H1 (cell line): ENCODE data around the gene PTPN7.

ENCODE experiments used
- CTCF ChIP-seq, 3 experiments: IDR thresholded peaks; 1 replicate in 2 of 3; 2 replicates in 1 of 3; pipeline versions ENCODE4 v1.5.1 to v1.6.1; 2011; ENCODE audit warnings: low read length in 3 of 3, mild to moderate bottlenecking in 3 of 3, inconsistent platforms in 2 of 3, low read depth in 1 of 3, moderate library complexity in 1 of 3; ENCODE audit not compliant: insufficient read depth in 1 of 3; ENCODE audit errors: control extremely low read depth in 1 of 3
- EGR1 ChIP-seq: IDR thresholded peaks from 2 replicates; pipeline ENCODE4 v1.6.1; 2011; ENCODE audit warnings: low read depth, low read length, borderline replicate concordance
- EP300 ChIP-seq, 2 experiments: IDR thresholded peaks; 1 replicate in 1 of 2; 2 replicates in 1 of 2; pipeline ENCODE4 v1.6.1; 2011 to 2012; ENCODE audit warnings: low read depth in 2 of 2, low read length in 2 of 2, mild to moderate bottlenecking in 2 of 2, borderline replicate concordance in 1 of 2, inconsistent platforms in 1 of 2, moderate library complexity in 1 of 2
- GABPA ChIP-seq: IDR thresholded peaks from 2 replicates; pipeline ENCODE4 v1.6.1; 2011; ENCODE audit warnings: mild to moderate bottlenecking, low read length, moderate library complexity, borderline replicate concordance; ENCODE audit not compliant: insufficient read depth
- POLR2A ChIP-seq, 2 experiments: IDR thresholded peaks; 1 replicate in 1 of 2; 2 replicates in 1 of 2; pipeline ENCODE4 v1.6.1; 2011; ENCODE audit warnings: low read depth in 2 of 2, low read length in 2 of 2, mild to moderate bottlenecking in 2 of 2; ENCODE audit errors: control extremely low read depth in 1 of 2
- SP1 ChIP-seq: IDR thresholded peaks from 2 replicates; pipeline ENCODE4 v1.6.1; 2011; ENCODE audit warnings: low read depth, low read length
- TAF1 ChIP-seq: IDR thresholded peaks from 2 replicates; pipeline ENCODE4 v1.6.1; 2011; ENCODE audit warnings: mild to moderate bottlenecking, low read depth, low read length

- no peak for TF ChIP-seq GABPA
- TF ChIP-seq TAF1 = no peak
- TF ChIP-seq CTCF (IDR thresholded peaks at IDR 0.05; ENCODE audit: control extremely low read depth in 1 of 3, insufficient read depth in 1 of 3, low read depth in 1 of 3, low read length in 3 of 3) = no peak
- no peak for TF ChIP-seq POLR2A (IDR thresholded peaks at IDR 0.05; ENCODE audit: control extremely low read depth in 1 of 2, low read depth in 2 of 2, low read length in 2 of 2)
- TF ChIP-seq EGR1 = no peak
- TF ChIP-seq EP300 (IDR thresholded peaks at IDR 0.05; ENCODE audit: borderline replicate concordance in 1 of 2, low read depth in 2 of 2, low read length in 2 of 2) = no peak
- no peak for TF ChIP-seq SP1
These were observed 17.2 kb downstream of the PTPN7 start for GRCh38 chr1:202143011-202143767.
